ENCODE results near the gene SLC6A9. TPM values are rescaled to one million over a fixed set of nuclear protein-coding genes. Genes with fewer than 3 reads are reported as not detected.

Gene SLC6A9
- total and polyA plus RNA-seq, 2 of the 8 experiments (the other 6 are each of a cell fraction or from before 2014, with no cell fraction given): 20.2 to 24.2 TPM

GRCh38 chr1:43991476-43992231 is 39.6 kb downstream of the SLC6A9 start, which contains the start of gene CCDC24 (continued):
- TF ChIP-seq HDAC6 (IDR thresholded peaks at IDR 0.05; ENCODE audit: low read depth, low read length) (no peak), TEAD4 (IDR thresholded peaks at IDR 0.05; ENCODE audit: low read depth, low read length) (no peak), SP2 (IDR thresholded peaks at IDR 0.05; ENCODE audit: low read length) (no peak), SIRT6 (IDR thresholded peaks at IDR 0.05; ENCODE audit: low read length) (no peak), EZH2 (IDR thresholded peaks at IDR 0.05; ENCODE audit: low read depth, low read length, severe bottlenecking) (no peak), SUZ12 (IDR thresholded peaks at IDR 0.05; ENCODE audit: low read length) (no peak)

Data from H1 (cell line).